ENCODE measurements around the gene MBOAT1. TPM values are rescaled to one million over a fixed set of nuclear protein-coding genes. Genes with fewer than 3 reads are reported as not detected.

MBOAT1 gene
- total RNA-seq, 4 donors from 2014 or later = 17.3 to 57.0 (median 45.2) TPM

DNA sequence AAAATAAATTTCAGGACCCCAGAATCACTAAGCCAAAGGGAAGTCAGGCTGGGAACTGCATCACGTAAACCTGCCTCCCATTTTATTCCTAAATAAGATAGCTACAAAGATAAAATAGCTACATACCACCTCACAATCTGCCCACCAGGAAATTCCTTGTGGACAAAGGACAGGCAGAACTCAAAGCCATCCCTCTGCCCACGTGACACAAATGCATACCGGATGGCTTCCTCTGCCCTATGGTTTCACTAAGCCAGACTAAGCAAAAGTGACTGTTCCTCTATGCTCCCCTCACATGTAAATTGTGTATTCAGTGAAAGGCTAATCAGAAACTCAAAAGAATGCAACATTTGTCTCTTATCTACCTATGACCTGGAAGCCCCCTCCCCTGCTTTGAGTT, 15.0 kb downstream of the MBOAT1 start:
- H3K4me1 ChIP-seq = peaks cover 0 to 40% (median 0%) of the 10 kb centered on the region in 4 donors

DNA sequence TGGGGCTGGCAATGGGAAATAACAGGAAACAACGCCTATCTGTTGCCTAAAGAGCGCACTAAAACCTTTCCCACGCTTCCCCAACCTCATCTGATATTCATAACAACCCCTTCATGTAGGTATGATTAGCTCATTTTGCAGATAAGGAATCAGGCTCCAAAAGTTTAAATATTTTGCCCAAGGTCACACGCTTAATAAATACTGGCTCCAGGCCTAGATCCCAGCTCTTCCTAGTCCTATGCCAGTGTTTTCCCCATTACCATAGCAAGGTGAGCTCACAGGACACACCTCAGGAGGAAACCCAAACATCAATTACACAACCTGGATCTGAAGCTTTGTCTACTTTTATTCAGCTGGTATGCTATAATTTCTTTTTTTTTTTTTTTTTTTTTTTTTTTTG, 19.6 kb downstream of the MBOAT1 start:
- Histone ChIP-seq H3K36me3 (no peaks in the 10 kb centered on the region), H3K4me1 (peaks cover 0 to 9% (median 0%) of the 10 kb centered on the region in 4 donors), H3K27ac (no peak overlapping the region), H3K27me3 (no peaks in the 10 kb centered on the region), H3K9me3 (no peaks in the 10 kb centered on the region), H3K4me3 (no peak overlapping the region)
- TF ChIP-seq, protein P1, sequence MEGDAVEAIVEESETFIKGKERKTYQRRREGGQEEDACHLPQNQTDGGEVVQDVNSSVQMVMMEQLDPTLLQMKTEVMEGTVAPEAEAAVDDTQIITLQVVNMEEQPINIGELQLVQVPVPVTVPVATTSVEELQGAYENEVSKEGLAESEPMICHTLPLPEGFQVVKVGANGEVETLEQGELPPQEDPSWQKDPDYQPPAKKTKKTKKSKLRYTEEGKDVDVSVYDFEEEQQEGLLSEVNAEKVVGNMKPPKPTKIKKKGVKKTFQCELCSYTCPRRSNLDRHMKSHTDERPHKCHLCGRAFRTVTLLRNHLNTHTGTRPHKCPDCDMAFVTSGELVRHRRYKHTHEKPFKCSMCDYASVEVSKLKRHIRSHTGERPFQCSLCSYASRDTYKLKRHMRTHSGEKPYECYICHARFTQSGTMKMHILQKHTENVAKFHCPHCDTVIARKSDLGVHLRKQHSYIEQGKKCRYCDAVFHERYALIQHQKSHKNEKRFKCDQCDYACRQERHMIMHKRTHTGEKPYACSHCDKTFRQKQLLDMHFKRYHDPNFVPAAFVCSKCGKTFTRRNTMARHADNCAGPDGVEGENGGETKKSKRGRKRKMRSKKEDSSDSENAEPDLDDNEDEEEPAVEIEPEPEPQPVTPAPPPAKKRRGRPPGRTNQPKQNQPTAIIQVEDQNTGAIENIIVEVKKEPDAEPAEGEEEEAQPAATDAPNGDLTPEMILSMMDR (IDR thresholded peaks at IDR 0.05) = no peak
- TF ChIP-seq POLR2A (IDR thresholded peaks at IDR 0.05) = no peak
- no peak for DNase-seq

More for the DNA sequence above, 15.0 kb downstream of the MBOAT1 start:
- TF ChIP-seq POLR2A (IDR thresholded peaks at IDR 0.05) = no peak
- TF ChIP-seq, protein P1 (IDR thresholded peaks at IDR 0.05) = no peak
- Histone ChIP-seq H3K36me3 (no peaks in the 10 kb centered on the region), H3K27me3 (no peaks in the 10 kb centered on the region), H3K9me3 (no peaks in the 10 kb centered on the region), H3K27ac (no peak overlapping the region), H3K4me3 (no peak overlapping the region)
- DNase-seq = no peak

DNA sequence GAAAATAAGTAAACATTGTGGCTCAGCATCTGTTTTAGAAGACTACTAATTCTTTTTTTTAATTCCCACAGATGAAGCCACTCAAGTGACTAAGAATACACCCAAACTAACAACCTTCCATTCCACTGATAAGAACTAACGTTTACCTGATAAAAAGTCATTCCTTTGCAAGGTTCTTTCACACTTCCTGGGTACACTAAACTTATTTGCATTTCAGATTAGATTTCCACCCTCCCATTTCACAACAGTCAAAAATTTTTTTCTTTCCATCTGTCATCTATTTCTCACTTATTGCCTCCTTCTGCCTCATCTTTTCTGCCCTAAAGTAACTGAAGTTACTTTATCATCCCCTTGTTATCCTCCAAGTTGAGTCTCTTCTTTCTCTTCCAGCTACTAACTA, 20.3 kb downstream of the MBOAT1 start:
- Histone ChIP-seq H3K4me1 (peaks cover 0 to 9% (median 0%) of the 10 kb centered on the region in 4 donors), H3K27me3 (no peaks in the 10 kb centered on the region), H3K4me3 (no peak overlapping the region), H3K9me3 (no peaks in the 10 kb centered on the region), H3K27ac (no peak overlapping the region), H3K36me3 (no peaks in the 10 kb centered on the region)
- DNase-seq = no peak
- TF ChIP-seq, protein P1 (IDR thresholded peaks at IDR 0.05) = no peak
- no peak for TF ChIP-seq POLR2A (IDR thresholded peaks at IDR 0.05)

DNA sequence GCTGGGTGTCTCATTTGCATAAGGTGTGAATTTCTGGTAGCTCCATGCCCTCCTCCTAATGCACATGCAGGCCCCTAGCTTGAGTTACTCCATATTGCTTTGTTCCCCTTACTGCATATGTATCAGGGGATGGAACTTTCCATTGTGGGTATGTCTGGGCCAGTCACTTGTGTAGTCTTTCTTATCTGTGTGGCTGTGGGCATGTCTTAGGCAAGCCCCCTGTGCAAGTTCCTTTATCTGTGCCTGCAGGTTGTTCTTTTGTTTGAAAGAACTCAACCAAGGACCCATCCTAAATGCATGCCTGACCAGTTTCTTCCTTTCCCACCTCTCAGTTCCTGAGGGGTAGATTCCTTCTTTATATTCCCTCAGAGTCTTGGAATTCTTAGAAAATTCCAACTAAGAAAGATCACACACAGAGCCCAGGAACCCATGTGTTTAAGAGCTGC, 23.6 kb downstream of the MBOAT1 start:
- H3K4me1 ChIP-seq = peaks cover 0 to 9% (median 0%) of the 10 kb centered on the region in 4 donors
- TF ChIP-seq POLR2A (IDR thresholded peaks at IDR 0.05) = no peak
- TF ChIP-seq, protein P1 (IDR thresholded peaks at IDR 0.05) = no peak
- H3K4me3 ChIP-seq = no peak overlapping the region
- H3K27me3 ChIP-seq = no peaks in the 10 kb centered on the region
- peaks cover 0 to 11% (median 0%) of the 10 kb centered on the region in 3 donors for H3K36me3 ChIP-seq
- no peaks in the 10 kb centered on the region for H3K9me3 ChIP-seq
- no peak overlapping the region for H3K27ac ChIP-seq
- DNase-seq = no peak

DNA sequence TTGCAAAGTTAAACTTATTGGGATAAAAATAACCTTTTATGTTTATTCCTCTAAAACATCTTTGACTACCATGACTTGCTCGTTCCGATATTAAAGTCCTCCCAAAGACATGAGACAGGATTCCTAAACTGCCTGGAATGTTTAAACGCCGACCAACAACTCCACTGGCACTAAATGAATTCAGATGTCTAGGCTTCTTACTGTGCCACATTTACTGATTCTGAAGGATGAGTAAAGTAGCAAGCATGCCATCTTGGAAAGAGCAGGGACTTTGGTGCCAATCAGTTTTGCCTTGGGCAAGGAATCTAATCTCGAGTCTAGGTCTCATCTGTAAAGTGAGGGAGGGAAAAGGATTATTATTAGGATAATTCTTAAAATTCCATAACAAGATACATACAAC, 25.3 kb downstream of the MBOAT1 start:
- Histone ChIP-seq H3K9me3 (no peaks in the 10 kb centered on the region), H3K4me1 (peaks cover 0 to 13% (median 0%) of the 10 kb centered on the region in 4 donors), H3K27ac (no peak overlapping the region), H3K4me3 (no peak overlapping the region), H3K27me3 (no peaks in the 10 kb centered on the region), H3K36me3 (peaks cover 0 to 11% (median 0%) of the 10 kb centered on the region in 3 donors)
- TF ChIP-seq POLR2A (IDR thresholded peaks at IDR 0.05) = no peak
- TF ChIP-seq, protein P1 (IDR thresholded peaks at IDR 0.05) = no peak
- DNase-seq = no peak

DNA sequence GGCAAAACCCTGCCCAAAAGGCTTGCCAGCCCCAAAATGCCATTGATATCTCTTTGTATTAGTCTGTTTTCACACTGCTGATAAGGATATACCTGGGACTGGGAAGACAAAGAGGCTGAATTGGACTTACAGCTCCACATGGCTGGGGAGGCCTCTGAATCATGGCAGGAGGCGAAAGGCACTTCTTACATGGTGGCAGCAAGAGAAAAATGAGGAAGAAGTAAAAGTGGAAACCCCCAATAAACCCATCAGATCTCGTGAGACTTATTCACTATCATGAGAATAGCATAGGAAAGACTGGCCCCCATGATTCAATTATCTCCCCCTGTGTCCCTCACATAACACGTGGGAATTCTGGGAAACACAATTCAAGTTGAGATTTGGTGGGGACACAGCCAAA, 28.6 kb downstream of the MBOAT1 start:
- H3K9me3 ChIP-seq = no peaks in the 10 kb centered on the region
- H3K27me3 ChIP-seq = no peaks in the 10 kb centered on the region
- peaks cover 0 to 12% (median 0%) of the 10 kb centered on the region in 4 donors for H3K4me1 ChIP-seq
- TF ChIP-seq POLR2A (IDR thresholded peaks at IDR 0.05) = no peak
- DNase-seq = no peak
- peak overlapping the region in 2 of 4 donors; percentile 76 to 82 for H3K27ac ChIP-seq
- peaks cover 0 to 11% (median 0%) of the 10 kb centered on the region in 3 donors for H3K36me3 ChIP-seq
- no peak overlapping the region for H3K4me3 ChIP-seq

Measured in Peyer's patch (tissue), 4 donors.